Fibroblast of the conjunctiva (primary cell): Measurements from ENCODE around the gene STOML1.

Source experiments
- DNase-seq: peaks from one replicate; pipeline ENCODE4 v3.0.0-alpha.2; 2010; ENCODE audit warnings: low read depth

Gene STOML1

GRCh38 chr15:73928971-73929627, 63.0 kb downstream of the STOML1 start:
- no peak for DNase-seq
